ENCODE measurements around the gene DIAPH3. TPM values are rescaled to one million over a fixed set of nuclear protein-coding genes. Genes with fewer than 3 reads are reported as not detected.

Gene DIAPH3
- total RNA-seq, 2 experiments from 2014 or later = 0.08 to 0.11 TPM

GRCh38 chr13:59954601-59955000 is 209.1 kb downstream of the DIAPH3 start:
- H3K27ac ChIP-seq (ENCODE audit: low read depth in 1 of 2, low read length in 2 of 2) = no peak overlapping the region
- H3K4me1 Mint-ChIP-seq (ENCODE audit: low read depth) = no peaks in the 10 kb centered on the region
- ChIA-PET POLR2A (no interaction called here), CTCF (no interaction called here)
- no peaks in the 10 kb centered on the region for H3K36me3 ChIP-seq (ENCODE audit: insufficient read depth, low read length)
- H3K27ac Mint-ChIP-seq = no peak overlapping the region
- no peaks in the 10 kb centered on the region for H3K36me3 Mint-ChIP-seq (ENCODE audit: low read depth)
- intact Hi-C loops (cut with DNase I, micrococcal nuclease) = no loop called here
- H3K4me1 ChIP-seq (ENCODE audit: insufficient read depth, low read length) = no peaks in the 10 kb centered on the region
- TF ChIP-seq, protein P1, sequence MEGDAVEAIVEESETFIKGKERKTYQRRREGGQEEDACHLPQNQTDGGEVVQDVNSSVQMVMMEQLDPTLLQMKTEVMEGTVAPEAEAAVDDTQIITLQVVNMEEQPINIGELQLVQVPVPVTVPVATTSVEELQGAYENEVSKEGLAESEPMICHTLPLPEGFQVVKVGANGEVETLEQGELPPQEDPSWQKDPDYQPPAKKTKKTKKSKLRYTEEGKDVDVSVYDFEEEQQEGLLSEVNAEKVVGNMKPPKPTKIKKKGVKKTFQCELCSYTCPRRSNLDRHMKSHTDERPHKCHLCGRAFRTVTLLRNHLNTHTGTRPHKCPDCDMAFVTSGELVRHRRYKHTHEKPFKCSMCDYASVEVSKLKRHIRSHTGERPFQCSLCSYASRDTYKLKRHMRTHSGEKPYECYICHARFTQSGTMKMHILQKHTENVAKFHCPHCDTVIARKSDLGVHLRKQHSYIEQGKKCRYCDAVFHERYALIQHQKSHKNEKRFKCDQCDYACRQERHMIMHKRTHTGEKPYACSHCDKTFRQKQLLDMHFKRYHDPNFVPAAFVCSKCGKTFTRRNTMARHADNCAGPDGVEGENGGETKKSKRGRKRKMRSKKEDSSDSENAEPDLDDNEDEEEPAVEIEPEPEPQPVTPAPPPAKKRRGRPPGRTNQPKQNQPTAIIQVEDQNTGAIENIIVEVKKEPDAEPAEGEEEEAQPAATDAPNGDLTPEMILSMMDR (IDR thresholded peaks at IDR 0.05) = no peak
- H3K9me3 ChIP-seq (ENCODE audit: control insufficient read depth in 1 of 2, insufficient read depth in 1 of 2, low read length in 2 of 2) = peaks cover 0 to 7% of the 10 kb centered on the region in 2 experiments
- H3K4me3 Mint-ChIP-seq = no peak overlapping the region
- no peak overlapping the region for H3K4me3 ChIP-seq (ENCODE audit: low read length)
- H3K27me3 Mint-ChIP-seq = no peaks in the 10 kb centered on the region
- DNase-seq (no peak), ATAC-seq (ENCODE audit: poor library complexity) (no peak)
- H3K9me3 Mint-ChIP-seq = peaks cover 11% of the 10 kb centered on the region
- no peaks in the 10 kb centered on the region for H3K27me3 ChIP-seq (ENCODE audit: control insufficient read depth in 1 of 2, insufficient read depth in 2 of 2, low read length in 2 of 2)

- no peak overlapping the region for H3K4me3 Mint-ChIP-seq
- H3K4me1 Mint-ChIP-seq (ENCODE audit: low read depth) = no peaks in the 10 kb centered on the region
- TF ChIP-seq, protein P1 (IDR thresholded peaks at IDR 0.05) = no peak
- no peak overlapping the region for H3K27ac Mint-ChIP-seq
- H3K27ac ChIP-seq (ENCODE audit: low read depth in 1 of 2, low read length in 2 of 2) = no peak overlapping the region
- ChIA-PET POLR2A (interaction anchor here (1.2 kb wide), 1 partner anchor 9 kb away, joined by 5 read pairs; no protein-coding TSS in a partner anchor), CTCF (interaction anchor here (1.2 kb wide), 1 partner anchor 26 kb away, joined by 4 read pairs; no protein-coding TSS in a partner anchor)
- intact Hi-C loops (cut with DNase I, micrococcal nuclease) = no loop called here
- H3K4me1 ChIP-seq (ENCODE audit: insufficient read depth, low read length) = no peaks in the 10 kb centered on the region
- DNase-seq (no peak), ATAC-seq (ENCODE audit: poor library complexity) (no peak)
- no peaks in the 10 kb centered on the region for H3K27me3 ChIP-seq (ENCODE audit: control insufficient read depth in 1 of 2, insufficient read depth in 2 of 2, low read length in 2 of 2)
- peaks cover 8% of the 10 kb centered on the region for H3K9me3 Mint-ChIP-seq
- H3K4me3 ChIP-seq (ENCODE audit: low read length) = no peak overlapping the region
- no peaks in the 10 kb centered on the region for H3K36me3 ChIP-seq (ENCODE audit: insufficient read depth, low read length)
- H3K36me3 Mint-ChIP-seq (ENCODE audit: low read depth) = no peaks in the 10 kb centered on the region
- peaks cover 0 to under 1% of the 10 kb centered on the region in 2 experiments for H3K9me3 ChIP-seq (ENCODE audit: control insufficient read depth in 1 of 2, insufficient read depth in 1 of 2, low read length in 2 of 2)
- no peaks in the 10 kb centered on the region for H3K27me3 Mint-ChIP-seq
These were observed 212.7 kb downstream of the DIAPH3 start for GRCh38 chr13:59951011-59951410.

DNA sequence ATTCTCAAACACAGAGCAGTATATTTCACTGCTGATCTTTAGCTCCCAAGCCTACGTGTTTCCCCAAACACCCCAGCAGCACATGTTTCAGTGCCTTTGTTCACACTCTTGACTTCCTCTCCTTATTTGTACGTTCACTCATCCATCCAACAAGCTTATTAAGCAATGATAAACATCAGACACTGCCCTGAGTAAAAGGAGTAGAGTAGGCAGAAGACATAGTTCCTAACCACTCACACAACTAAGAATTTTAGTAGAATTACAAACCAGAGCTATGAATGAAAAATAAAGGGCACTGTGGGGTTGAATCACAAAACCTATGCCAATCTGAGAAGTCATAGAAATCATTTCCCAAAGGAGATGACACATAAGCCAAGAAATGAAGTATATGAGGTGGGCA is 213.5 kb downstream of the DIAPH3 start:
- Histone ChIP-seq H3K9me3 (ENCODE audit: control insufficient read depth in 1 of 2, insufficient read depth in 1 of 2, low read length in 2 of 2) (no peaks in the 10 kb centered on the region), H3K27ac (ENCODE audit: low read depth in 1 of 2, low read length in 2 of 2) (no peak overlapping the region), H3K36me3 (ENCODE audit: insufficient read depth, low read length) (no peaks in the 10 kb centered on the region), H3K4me1 (ENCODE audit: insufficient read depth, low read length) (no peaks in the 10 kb centered on the region), H3K27me3 (ENCODE audit: control insufficient read depth in 1 of 2, insufficient read depth in 2 of 2, low read length in 2 of 2) (no peaks in the 10 kb centered on the region), H3K4me3 (ENCODE audit: low read length) (no peak overlapping the region)
- Mint-ChIP-seq H3K36me3 (ENCODE audit: low read depth) (no peaks in the 10 kb centered on the region), H3K27ac (no peak overlapping the region), H3K4me3 (no peak overlapping the region), H3K4me1 (ENCODE audit: low read depth) (no peaks in the 10 kb centered on the region), H3K9me3 (peaks cover 2% of the 10 kb centered on the region), H3K27me3 (no peaks in the 10 kb centered on the region)
- ChIA-PET POLR2A (interaction anchor here (1.2 kb wide), 1 partner anchor 10 kb away, joined by 5 read pairs; no protein-coding TSS in a partner anchor), CTCF (no interaction called here)
- intact Hi-C loops (cut with DNase I, micrococcal nuclease) = no loop called here
- DNase-seq = no peak
- ATAC-seq (ENCODE audit: poor library complexity) = no peak
- TF ChIP-seq, protein P1 (IDR thresholded peaks at IDR 0.05) = no peak

Data from CD4-positive, alpha-beta T cell (primary cell).